ENCODE measurements around the gene ARID3C. TPM values are rescaled to one million over a fixed set of nuclear protein-coding genes. Genes with fewer than 3 reads are reported as not detected.

ARID3C gene
- polyA plus RNA-seq, 1 of the 3 experiments (the other 2 are of a cell fraction) = 0.08 TPM

GRCh38 chr9:34592895-34593601 is 35.8 kb downstream of the ARID3C start (continued):
- TF ChIP-seq TCF12 (IDR thresholded peaks at IDR 0.05) (no peak), EZH2phosphoT487 (IDR thresholded peaks at IDR 0.05; ENCODE audit: borderline replicate concordance, low read depth) (no peak), EP300 (IDR thresholded peaks at IDR 0.05; ENCODE audit: borderline replicate concordance in 1 of 2, low read depth in 1 of 2, low read length in 1 of 2) (no peak)
- TF ChIP-seq, protein P1, sequence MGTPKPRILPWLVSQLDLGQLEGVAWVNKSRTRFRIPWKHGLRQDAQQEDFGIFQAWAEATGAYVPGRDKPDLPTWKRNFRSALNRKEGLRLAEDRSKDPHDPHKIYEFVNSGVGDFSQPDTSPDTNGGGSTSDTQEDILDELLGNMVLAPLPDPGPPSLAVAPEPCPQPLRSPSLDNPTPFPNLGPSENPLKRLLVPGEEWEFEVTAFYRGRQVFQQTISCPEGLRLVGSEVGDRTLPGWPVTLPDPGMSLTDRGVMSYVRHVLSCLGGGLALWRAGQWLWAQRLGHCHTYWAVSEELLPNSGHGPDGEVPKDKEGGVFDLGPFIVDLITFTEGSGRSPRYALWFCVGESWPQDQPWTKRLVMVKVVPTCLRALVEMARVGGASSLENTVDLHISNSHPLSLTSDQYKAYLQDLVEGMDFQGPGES (IDR thresholded peaks at IDR 0.05; ENCODE audit: low read depth, low read length) = no peak

DNA sequence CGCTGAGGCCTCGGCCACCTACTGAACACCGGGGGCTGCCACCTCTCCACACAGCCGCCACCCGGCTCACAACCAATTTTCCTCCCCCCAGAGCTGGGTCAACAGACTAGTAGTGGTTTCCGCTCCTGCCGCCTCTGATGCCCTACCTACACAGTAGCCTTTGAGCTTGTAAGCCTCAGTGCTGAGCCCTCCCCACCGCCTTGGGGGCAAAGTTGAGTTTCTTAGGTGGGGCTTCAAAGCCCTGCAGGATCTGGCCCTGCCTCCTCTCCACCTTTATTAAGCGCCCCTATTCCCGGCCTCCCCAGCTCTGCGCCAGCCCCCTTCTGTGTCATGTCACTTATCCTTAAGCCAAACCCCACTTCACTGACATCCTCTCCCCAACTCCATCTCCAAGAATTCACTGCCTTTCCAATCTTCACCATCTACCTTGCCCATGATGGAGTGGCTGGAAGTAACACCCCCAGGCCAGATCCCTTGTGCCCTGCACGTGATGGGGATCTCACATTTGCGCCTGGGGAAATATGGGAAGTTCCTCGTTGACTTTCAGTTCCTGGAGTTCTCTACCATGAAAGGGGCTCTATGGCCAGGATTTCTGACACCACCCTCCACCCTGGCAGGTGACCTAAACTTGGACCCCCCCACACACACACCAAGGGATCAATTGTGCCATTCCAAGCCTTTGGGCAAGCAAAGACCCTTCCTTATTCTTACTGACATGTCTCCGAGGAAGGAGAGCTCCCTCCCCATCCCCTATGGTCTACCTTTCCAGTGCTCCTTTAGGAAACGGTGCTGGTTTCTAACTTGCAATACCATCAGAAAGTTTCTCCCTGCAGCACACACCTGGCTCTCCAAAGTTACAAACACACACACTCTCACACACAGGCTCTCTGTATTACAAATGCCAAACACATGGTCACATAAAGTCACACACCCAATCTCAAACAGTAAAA is 36.7 kb downstream of the ARID3C start:
- WGBS (ENCODE audit: low lambda C conversion rate) = 43% methylated on average over 12 of the region's 16 CpGs

More for the DNA sequence above, 36.7 kb downstream of the ARID3C start:
- peak; percentile 16; the same call in 1 of the 2 replicates for TF ChIP-seq CTCF (IDR thresholded peaks at IDR 0.05)
- TF ChIP-seq POLR2AphosphoS5 (IDR thresholded peaks at IDR 0.05; ENCODE audit: low read depth, low read length) = no peak
- TF ChIP-seq RCOR1 (IDR thresholded peaks at IDR 0.05; ENCODE audit: low read length) = no peak
- H4K20me1 ChIP-seq (ENCODE audit: insufficient read depth) = 0 out of 2 replicates have a peak, but pooled peaks cover 4% of the 10 kb centered on the region
- H3K4me1 ChIP-seq (ENCODE audit: control insufficient read depth in 1 of 2, insufficient read depth in 2 of 2, low read depth in 1 of 2, low read length in 1 of 2) = peaks cover 0 to 22% of the 10 kb centered on the region in 2 experiments; a peak in 1 of 4 replicates
- peaks cover 36% of the 10 kb centered on the region for H3K27me3 ChIP-seq (ENCODE audit: insufficient read depth)
- H2AFZ ChIP-seq (ENCODE audit: low read depth) = no peak overlapping the region
- DNase-seq = no peak
- POLR2A ChIA-PET = interaction anchor here (1.6 kb wide), 1 partner anchor 37 kb away, joined by 4 read pairs; no protein-coding TSS in a partner anchor
- no peaks in the 10 kb centered on the region for H3F3A ChIP-seq (replicated peaks; ENCODE audit: insufficient read depth)
- no peak overlapping the region for H3K27ac ChIP-seq (ENCODE audit: low read depth in 2 of 2, low read length in 1 of 2)
- no peak overlapping the region for H3K9ac ChIP-seq
- peak overlapping the region in 1 of 2 experiments; percentile 46; a peak in 1 of 4 replicates for H3K4me3 ChIP-seq (ENCODE audit: low read depth in 2 of 2, low read length in 1 of 2)
- no peaks in the 10 kb centered on the region for H3K36me3 ChIP-seq (replicated peaks in 1 of 2; ENCODE audit: control insufficient read depth in 1 of 2, insufficient read depth in 2 of 2, low read length in 1 of 2)
- no peaks in the 10 kb centered on the region for H3K9me3 ChIP-seq
- CTCF ChIA-PET = interaction anchor here (0.6 to 9.8 kb wide), 77 partner anchors 9 to 361 kb away, joined by 3 to 507 read pairs (median 5); partner anchors contain the start of genes DCTN3, ENHO, MYORG and RPP25L
- H3K9me2 ChIP-seq = no peaks in the 10 kb centered on the region
- no peaks in the 10 kb centered on the region for H3K79me2 ChIP-seq (ENCODE audit: insufficient read depth)
- no peak overlapping the region for H3K4me2 ChIP-seq
